Iris pigment epithelial cell (primary cell): ENCODE data around the gene INSM2.

ENCODE experiments used
- DNase-seq: peaks from one replicate; pipeline ENCODE4 v3.0.0-alpha.2; 2011; ENCODE audit warnings: low read depth

INSM2 gene, protein sequence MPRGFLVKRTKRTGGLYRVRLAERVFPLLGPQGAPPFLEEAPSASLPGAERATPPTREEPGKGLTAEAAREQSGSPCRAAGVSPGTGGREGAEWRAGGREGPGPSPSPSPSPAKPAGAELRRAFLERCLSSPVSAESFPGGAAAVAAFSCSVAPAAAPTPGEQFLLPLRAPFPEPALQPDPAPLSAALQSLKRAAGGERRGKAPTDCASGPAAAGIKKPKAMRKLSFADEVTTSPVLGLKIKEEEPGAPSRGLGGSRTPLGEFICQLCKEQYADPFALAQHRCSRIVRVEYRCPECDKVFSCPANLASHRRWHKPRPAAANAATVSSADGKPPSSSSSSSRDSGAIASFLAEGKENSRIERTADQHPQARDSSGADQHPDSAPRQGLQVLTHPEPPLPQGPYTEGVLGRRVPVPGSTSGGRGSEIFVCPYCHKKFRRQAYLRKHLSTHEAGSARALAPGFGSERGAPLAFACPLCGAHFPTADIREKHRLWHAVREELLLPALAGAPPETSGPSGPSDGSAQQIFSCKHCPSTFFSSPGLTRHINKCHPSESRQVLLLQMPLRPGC

DNA sequence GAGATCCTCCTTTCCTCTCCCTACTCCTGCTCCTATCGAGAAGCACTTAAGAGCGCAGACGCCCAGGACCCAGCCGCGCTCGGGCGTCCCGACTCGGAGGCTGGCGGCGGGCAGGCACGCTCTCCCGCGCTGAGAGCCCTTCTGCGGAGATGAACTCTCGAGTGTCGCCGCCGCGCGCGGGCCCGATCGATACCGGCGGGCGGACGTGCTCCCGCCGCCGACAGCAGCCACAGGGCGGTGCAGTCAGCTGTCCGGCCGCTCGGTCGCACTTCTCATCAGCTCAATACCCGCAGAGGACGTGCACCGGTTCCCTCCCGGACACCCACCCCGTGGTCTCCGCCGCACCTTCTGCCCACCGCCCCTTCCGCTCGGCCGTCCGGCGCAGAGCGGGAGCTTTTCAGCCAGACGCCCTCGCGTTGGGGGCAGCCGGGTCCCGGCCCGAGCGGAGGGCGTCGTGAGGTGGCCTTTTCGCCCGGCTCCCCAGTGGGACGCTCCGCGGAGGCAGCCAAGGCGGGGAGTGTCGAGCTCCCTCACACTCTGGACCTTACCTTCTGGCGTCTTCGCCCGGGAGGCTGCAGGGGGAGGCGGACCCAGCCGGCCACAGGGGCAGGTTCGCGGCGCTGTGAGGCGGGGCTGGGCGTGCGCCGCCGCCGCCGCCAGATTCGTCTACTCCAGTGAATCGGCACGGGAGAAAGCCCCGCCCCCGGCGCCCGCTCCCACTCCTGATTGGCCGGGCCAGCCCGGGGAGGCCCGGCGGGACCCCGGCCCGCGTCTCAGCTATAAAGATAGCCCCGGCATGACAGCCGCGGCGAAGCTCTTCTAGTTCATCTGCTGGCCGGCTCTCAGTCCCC, at the start of gene INSM2:
Gene INSM2 (plus strand): TSS at position 808 of the 851 bp plus-strand sequence. CDS start 89 bp downstream, outside the sequence.
- DNase-seq = peak; percentile 66

DNA sequence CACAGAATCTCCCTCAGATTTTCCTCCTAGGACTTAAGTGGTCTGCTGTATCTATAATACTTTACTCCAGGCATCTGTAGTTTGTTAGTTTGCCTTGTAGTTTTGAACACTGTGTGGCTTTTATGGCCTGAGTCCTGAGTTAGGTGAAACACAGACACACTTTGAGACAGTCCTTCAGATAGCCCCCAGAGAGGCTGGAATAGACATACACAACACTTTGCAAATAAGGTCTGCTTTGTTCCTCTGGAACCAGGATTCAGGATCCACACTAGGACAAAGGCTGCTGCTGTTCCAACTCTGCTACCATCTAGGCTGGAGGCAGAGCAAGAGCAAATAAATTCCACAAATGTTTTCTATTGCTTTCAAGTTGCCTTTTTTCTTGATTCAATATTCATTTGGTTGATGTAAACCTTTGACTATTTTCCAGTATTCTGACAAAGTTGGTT, 41.4 kb upstream of the INSM2 start:
- no peak for DNase-seq

DNA sequence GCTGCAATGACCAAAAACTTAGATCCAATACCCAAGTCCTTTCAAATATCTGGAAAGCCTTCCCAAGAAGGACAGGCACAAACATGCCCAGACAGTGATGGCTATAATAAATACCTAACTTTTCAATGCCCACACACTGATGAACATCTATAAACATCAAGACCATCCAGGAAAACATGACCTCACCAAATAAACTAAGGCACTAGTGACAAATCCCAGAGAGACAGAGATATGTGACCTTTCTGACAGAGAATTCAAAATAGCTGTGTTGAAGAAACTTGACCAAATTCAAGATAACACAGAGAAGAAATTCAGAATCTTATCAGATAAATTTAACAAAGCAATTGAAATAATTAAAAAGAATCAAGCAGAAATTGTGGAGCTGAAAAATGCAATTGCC, 38.7 kb upstream of the INSM2 start:
- DNase-seq = no peak

DNA sequence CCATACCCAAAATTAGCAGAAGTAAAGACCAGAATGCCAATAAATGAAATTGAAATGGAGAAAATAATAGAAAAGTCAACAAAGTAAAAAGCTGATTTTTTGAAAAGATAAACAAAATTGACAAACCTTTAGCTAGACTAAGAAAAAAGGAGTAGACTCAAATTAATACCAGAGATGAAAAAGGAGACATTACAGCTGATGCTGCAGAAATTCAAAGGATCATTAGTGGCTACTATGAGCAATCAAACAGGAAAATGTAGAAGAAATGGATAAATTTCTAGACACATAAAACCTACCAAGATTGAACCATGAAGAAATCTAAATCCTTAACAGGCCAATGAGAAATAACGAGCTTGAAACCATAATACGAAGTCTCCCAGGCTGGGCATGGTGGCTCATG, 34.8 kb upstream of the INSM2 start:
- DNase-seq = no peak

DNA sequence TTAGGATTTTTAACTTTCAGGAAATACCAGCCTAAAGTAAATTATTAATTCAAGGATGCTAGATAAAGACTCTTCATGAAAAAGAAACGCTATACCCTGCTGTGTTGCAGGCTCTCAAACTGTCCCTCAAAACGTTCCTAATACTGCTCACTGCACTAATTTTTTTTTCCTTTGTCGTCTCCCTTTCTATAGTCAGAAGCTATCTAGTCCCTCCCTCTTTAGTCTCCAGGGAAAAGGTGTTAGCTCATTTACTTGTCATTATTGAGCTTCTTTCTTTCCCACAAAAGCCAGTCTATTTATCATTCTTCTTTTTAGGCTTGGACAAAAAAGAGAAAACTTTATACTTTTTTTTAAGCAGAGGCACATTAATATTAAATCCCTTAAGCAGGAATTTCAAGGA, 30.3 kb upstream of the INSM2 start:
- DNase-seq = no peak

DNA sequence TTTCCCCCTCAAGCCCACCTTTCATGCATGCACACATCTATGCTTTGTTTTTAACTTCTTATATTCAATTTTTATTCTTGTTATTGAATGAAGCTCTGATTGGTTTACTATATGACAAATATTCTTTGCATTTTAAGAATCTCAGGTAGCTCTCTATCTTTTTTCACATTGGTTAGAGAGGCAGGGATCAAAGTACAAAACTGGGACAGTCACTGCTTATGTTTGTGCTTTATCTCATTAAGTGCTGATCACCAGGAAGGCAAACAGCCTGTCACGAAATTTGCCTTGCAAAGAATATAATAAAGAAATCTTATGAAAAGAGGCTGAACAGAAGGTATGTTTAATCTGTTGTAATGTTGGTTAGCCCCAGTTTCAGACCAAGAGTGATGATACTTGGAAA, 29.7 kb upstream of the INSM2 start:
- no peak for DNase-seq

DNA sequence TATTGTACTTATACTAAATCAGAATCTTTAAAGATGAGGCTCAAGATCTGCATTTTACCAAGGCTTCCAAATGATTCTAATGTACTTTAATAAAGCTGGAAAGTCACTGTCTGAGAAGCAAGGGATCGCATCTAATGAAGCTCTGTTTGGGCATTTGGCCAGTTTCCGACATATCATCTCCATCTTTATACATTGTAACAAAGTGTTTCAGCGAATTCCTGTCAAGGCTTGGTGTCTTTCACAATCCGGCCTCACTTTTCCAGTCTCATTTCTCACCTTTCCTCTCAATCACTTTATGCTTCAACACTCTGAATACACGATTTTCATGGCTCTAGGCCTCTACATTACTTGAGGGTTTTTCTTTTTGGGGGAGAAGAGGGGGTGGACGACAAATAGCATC, 27.5 kb upstream of the INSM2 start:
- no peak for DNase-seq

DNA sequence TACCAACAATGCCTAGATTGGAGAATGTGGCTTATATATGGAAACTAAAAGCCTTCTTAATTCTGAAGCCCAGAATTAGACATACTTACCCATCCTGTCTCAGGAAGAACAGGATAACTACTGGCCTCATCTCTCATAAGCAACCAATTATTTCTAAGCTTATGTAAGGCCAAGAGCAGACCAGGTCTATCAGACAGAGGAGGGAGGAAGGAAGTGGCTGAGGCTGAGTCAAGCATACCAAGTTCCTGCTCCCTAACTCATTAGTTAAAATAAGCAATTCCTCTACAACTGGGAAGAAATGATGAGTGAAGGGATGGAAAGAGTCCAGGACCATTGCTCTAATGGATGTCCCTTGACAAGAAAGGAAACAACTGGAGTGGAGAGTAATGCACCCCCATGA, 27.0 kb upstream of the INSM2 start:
- peak; percentile 57 for DNase-seq

DNA sequence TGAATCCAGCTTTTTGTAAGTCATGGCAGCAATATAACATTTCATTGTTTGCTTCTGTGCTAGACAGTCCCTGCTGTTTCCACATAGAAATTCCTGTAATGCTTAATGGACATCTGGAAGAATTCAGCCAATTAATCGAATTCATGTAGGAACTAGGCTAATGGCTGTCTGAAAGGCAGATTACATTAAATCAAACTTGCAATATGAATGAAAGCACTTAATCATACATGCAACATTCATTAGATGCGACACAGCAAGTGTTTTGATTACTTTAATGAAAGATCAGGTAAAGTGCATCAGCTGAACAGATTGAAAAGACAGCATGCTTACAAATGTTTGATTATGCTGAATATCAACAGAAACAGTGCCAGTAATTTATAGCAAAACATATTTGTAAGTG, 24.1 kb upstream of the INSM2 start:
- no peak for DNase-seq

DNA sequence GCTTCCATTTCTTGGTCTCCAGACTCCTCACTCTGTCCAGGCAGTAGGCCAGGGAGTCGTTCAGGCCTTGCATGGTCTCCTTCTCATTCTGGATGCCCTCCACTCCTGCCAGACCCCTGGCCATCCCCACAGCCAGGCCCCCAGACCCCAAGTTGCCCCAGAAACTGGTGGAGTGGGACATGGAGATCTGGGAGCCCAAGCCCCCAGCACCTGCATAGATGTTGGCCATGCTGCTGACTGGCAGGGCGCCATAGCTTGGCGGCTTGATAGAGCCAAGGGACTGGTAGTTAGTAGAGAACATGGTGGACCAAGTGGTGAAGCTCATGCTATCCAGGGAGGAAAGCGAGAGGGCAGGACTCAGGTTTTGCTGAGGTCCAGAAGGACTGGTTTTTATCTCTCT, 21.2 kb upstream of the INSM2 start:
- DNase-seq = no peak

DNA sequence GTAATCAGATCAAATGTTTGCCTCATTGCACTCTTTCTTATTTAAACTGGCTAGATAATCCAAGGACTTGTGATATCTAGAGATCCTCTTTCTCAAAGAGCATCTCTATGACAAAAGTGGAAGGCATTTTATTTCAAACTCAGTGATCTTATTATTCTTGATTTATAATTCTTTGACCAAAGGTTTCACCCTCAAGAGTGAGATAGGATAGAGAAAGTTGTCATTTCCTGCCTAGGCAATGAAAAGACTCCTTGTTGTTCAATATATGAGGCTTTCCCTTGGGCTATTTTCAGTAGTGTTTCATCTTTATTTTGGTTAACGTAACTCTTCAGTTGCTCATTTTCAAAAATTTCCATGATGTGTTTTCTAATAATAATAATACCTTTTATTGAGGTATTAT, 18.0 kb upstream of the INSM2 start:
- no peak for DNase-seq

DNA sequence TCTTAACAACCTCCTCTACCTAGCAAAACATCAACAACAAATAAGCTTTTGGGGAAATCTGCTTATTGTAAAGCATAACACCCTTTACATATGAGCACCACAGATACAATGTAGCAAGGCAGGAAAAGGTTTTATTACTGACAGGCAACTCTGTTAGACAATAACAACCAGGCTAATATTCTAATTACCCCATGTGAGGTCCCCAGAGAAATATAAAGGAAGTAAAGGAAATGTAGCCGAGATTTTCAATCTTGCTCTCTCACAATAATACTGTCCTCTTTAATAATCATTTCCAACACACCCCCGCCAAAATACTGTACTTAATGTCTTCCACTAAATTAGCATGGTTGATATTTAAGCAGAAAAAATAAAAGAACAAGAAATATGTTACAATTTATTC, 14.0 kb upstream of the INSM2 start:
- DNase-seq = no peak

DNA sequence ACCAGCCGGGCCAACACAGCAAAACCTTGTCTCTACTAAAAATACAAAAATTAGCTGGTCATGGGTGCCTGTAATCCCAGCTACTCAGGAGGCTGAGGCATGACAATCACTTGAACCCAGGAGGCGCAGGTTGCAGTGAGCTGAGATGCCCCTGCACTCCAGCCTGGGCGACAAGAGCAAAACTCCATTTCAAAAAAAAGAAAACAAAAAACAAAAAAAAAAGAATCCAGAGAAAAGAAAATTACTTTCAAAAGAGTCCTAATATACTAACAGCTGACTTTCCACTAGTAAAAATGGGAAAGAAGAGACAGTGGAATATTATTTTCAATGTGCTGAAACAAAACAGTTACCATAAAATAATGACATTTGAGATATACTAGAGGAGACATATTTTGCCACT, 8.3 kb upstream of the INSM2 start:
- DNase-seq = no peak

DNA sequence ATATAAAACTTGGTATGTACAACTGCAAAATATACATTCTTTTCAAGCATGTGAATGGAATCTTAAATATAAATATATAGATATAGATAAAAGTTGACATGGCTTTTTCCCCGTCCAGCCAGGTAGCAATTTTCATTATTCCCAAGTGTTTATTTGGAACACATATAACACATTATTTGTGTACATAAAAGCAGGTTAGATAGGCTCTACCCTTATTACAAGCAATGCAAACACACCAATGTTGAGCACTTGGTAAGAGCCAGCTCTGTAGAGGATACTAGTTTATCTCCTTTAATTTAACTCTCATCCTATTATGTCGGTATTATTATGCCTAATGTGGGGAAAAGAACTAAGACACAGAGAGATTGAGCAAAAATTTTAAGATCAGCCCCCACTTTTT, 7.0 kb upstream of the INSM2 start:
- DNase-seq = no peak

DNA sequence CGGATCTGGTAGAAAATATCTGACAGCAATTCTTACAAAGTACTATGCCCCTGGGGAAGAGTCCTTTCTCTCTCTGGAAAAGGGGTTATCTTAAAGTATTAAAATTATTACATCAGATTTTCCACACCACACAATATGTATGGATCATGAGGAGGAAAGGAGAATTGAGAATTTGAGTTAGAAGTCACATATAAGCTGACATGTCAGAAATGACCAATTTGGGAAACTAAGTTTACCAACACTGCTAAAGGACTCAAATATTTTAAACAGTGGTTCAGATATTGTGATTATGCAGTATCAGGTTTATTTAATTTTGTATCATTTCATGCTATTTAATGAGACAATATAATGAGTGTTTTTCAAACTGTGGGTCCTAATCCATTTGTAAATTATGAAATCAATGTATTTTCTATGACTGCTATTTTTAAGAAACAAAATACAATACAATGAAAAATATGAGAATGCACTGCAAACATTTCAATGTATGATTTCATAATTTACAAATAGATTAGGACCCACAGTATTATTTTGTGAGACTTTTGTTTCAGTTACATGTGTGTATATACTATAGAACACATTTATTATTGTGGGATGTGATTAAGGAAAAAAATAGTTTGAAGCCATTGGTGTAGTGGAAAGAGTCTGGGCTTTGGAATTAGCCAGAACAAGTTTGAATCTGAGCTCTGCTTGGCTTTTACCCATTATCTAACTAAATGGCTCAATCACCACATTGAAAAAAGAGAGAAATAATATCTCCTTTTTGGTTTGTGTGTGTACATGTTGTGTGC, 1.8 kb upstream of the INSM2 start:
- DNase-seq = no peak

DNA sequence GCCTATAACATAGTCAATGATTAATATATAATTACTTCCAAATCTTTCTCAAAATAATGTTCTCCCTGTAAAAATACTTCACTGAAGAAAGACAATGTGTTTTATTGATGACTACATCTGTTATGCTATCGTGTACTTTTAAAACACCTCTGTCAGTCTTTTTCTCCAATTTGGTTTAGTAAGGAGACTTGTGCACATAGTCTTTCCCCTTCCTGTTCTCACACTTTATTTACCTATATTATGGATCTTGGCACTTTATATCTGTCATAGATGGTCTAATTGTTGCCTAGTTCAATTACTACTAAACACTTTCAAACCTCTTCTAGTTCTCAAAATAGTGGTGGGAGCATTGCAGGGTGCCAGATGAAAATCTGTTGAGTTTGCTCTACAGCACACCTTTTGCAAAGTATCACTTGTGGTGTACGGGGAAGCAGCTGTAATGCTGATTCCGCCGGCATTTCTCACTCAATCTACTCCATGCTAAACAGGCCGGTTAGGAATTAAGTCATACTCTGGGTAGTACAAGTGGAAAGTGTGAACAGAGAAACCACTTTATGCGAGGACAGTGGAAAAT, 1.1 kb upstream of the INSM2 start:
- no peak for DNase-seq

DNA sequence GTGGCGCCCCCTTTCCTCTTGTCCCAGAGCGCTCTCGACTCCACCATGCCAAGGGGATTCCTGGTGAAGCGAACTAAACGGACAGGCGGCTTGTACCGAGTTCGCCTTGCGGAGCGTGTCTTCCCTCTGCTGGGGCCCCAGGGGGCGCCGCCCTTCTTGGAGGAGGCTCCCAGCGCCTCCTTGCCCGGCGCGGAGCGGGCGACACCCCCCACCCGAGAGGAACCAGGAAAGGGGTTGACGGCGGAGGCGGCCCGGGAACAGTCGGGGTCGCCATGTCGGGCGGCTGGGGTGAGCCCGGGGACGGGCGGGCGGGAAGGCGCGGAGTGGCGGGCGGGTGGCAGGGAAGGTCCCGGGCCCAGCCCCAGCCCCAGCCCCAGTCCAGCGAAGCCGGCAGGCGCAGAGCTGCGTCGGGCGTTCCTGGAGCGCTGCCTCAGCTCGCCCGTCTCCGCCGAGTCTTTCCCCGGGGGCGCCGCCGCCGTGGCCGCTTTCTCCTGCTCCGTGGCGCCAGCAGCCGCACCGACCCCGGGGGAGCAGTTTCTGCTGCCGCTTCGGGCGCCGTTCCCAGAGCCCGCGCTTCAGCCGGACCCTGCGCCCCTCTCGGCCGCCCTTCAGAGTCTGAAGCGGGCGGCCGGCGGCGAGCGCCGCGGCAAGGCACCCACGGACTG, 376 bp downstream of the INSM2 start:
- peak; percentile 28 for DNase-seq

DNA sequence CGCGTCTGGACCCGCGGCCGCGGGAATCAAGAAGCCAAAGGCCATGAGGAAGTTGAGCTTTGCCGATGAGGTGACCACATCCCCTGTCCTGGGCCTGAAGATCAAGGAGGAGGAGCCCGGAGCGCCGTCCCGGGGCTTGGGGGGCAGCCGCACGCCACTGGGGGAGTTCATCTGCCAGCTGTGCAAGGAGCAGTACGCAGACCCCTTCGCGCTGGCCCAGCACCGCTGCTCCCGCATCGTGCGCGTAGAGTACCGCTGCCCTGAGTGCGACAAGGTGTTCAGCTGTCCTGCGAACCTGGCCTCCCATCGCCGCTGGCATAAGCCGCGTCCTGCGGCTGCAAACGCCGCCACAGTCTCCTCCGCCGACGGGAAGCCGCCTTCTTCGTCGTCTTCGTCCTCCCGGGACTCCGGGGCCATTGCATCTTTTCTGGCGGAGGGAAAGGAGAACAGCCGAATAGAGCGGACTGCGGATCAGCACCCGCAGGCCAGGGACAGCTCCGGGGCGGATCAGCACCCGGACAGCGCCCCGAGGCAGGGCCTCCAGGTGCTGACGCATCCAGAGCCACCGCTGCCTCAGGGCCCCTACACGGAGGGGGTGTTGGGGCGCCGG, 1.0 kb downstream of the INSM2 start:
- peak; percentile 72 for DNase-seq

DNA sequence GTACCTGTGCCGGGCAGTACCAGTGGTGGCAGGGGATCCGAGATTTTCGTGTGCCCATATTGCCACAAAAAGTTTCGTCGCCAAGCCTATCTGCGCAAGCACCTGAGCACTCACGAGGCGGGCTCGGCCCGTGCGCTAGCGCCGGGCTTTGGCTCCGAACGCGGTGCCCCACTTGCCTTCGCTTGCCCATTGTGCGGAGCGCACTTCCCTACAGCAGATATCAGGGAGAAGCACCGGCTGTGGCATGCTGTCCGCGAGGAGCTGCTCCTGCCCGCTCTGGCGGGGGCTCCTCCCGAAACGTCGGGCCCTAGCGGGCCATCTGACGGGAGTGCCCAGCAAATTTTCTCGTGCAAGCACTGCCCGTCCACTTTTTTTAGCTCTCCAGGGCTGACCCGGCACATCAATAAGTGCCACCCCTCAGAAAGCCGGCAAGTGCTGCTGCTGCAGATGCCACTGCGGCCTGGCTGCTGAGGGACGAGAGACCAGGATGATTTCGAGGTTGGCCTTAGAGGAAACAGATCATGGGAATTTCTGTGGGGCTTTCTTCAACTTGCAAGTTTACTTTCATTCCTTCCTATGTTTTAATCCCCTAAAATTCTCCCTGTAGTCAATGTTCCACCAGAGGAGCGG, 1.6 kb downstream of the INSM2 start:
- DNase-seq = no peak

DNA sequence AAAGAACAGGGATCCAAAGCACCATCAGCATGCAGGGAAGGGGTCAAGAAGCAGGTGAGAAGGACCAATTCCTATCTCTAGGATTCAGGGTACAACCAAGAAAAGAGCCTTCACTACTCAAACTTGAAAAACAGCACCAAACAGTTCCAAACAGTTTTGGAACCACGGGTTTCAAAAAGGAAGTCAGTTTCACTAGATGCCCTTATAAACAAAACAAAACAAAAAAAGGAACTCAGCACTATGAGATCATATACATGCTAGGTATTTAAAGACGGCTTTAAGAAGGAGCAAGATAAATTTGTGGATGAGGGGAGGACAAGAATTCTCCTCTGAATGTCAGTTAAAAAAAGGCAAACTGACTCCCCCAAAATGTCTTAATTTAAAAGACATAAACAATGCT, 6.0 kb downstream of the INSM2 start:
- DNase-seq = no peak
